Esophagus squamous epithelium (tissue), 4 donors: ENCODE data around the gene TRIM36.

Source experiments
- POLR2A ChIP-seq, 4 donors: fragments of 450-650 bp; IDR thresholded peaks; one replicate each; pipeline ENCODE4 v1.6.1; 2017; ENCODE audit warnings: antibody characterized with exemption in 4 of 4, mild to moderate bottlenecking in 4 of 4, moderate library complexity in 3 of 4
- TF ChIP-seq, protein P1 (sequence below), 6 experiments: fragments of 450-650 bp in 4 of 6; fragments of 200-600 bp in 2 of 6; sonication (generic) in 2 of 6; IDR thresholded peaks; one replicate each; pipeline ENCODE4 v1.5.1; 2016 to 2019; ENCODE audit warnings: antibody characterized with exemption in 6 of 6, mild to moderate bottlenecking in 4 of 6, moderate library complexity in 4 of 6

DNA sequence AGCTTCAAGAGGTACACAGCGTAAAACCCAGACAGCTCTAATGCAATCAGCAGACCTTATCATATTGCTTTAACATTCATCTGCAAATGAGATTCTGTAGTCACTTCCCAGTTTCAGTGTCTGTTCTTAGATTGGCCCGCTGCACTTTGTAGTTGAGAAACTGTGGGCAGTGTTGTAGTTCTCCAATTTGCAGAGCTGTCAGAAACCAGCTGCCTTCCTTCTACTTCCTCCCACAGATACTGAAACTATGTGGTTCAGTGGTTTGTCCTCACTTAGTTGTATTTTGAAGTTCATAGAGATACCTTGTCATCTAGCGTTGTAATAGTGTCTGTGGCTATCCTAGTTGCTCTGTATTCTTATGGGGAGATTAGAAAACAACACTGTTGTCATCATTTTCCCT is 39.6 kb upstream of the TRIM36 start:
- TF ChIP-seq, protein P1, sequence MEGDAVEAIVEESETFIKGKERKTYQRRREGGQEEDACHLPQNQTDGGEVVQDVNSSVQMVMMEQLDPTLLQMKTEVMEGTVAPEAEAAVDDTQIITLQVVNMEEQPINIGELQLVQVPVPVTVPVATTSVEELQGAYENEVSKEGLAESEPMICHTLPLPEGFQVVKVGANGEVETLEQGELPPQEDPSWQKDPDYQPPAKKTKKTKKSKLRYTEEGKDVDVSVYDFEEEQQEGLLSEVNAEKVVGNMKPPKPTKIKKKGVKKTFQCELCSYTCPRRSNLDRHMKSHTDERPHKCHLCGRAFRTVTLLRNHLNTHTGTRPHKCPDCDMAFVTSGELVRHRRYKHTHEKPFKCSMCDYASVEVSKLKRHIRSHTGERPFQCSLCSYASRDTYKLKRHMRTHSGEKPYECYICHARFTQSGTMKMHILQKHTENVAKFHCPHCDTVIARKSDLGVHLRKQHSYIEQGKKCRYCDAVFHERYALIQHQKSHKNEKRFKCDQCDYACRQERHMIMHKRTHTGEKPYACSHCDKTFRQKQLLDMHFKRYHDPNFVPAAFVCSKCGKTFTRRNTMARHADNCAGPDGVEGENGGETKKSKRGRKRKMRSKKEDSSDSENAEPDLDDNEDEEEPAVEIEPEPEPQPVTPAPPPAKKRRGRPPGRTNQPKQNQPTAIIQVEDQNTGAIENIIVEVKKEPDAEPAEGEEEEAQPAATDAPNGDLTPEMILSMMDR (IDR thresholded peaks at IDR 0.05), result no peak
- no peak for TF ChIP-seq POLR2A (IDR thresholded peaks at IDR 0.05)
